K562 (cell line): Measurements from ENCODE around the gene SENP1. TPM values are rescaled to one million over a fixed set of nuclear protein-coding genes. Genes with fewer than 3 reads are reported as not detected.

Experiments used
- ARID2 ChIP-seq: fragments of 450-650 bp; IDR thresholded peaks from 2 replicates; pipeline ENCODE4 v1.6.1; 2017; ENCODE audit warnings: antibody characterized with exemption, mild to moderate bottlenecking
- ARNT ChIP-seq, 2 experiments: fragments of 450-650 bp; IDR thresholded peaks; 2 replicates each; pipeline ENCODE4 v1.6.1; 2016; ENCODE audit warnings: mild to moderate bottlenecking in 1 of 2
- BRCA1 ChIP-seq, 2 experiments: fragments of 450-650 bp in 1 of 2; sonication (generic) in 1 of 2; formaldehyde crosslinking in 1 of 2; IDR thresholded peaks; 2 replicates each; pipeline versions ENCODE4 v1.5.0 to v1.6.1; 2017 to 2020; ENCODE audit warnings: mild to moderate bottlenecking in 1 of 2, missing genetic modification reagents in 1 of 2
- CCNT2 ChIP-seq: IDR thresholded peaks from 2 replicates; pipeline ENCODE4 v1.6.1; 2011; ENCODE audit warnings: borderline replicate concordance, low read depth, mild to moderate bottlenecking, moderate library complexity, mixed read lengths, low read length; ENCODE audit not compliant: insufficient read length; ENCODE audit errors: extremely low read depth
- DACH1 ChIP-seq: fragments of 450-650 bp; IDR thresholded peaks from 2 replicates; pipeline ENCODE4 v1.6.1; 2018; ENCODE audit not compliant: partially characterized antibody
- GABPB1 ChIP-seq: sonication (generic); formaldehyde crosslinking; IDR thresholded peaks from 2 replicates; pipeline ENCODE4 v1.8.0; 2022; ENCODE audit warnings: mild to moderate bottlenecking, missing genetic modification reagents
- HDAC6 ChIP-seq: IDR thresholded peaks from 2 replicates; pipeline ENCODE4 v1.6.1; 2012; ENCODE audit warnings: low read depth, mild to moderate bottlenecking, control low read depth, inconsistent platforms, low read length, moderate library complexity
- HNRNPLL ChIP-seq: fragments of 200-400 bp; formaldehyde crosslinking; IDR thresholded peaks from 2 replicates; pipeline ENCODE4 v1.6.1; 2017; ENCODE audit warnings: low read length, low read depth, mild to moderate bottlenecking; ENCODE audit not compliant: poor library complexity, severe bottlenecking
- JUNB ChIP-seq: fragments of 450-650 bp; formaldehyde crosslinking; conservative IDR thresholded peaks from 2 replicates; pipeline ENCODE4 v1.4.0; 2020; ENCODE audit warnings: mild to moderate bottlenecking
- MBD2 ChIP-seq: sonication (generic); IDR thresholded peaks from 2 replicates; pipeline ENCODE4 v1.6.1; 2016; ENCODE audit warnings: low read depth, borderline replicate concordance
- MCM3 ChIP-seq: fragments of 450-650 bp; IDR thresholded peaks from 2 replicates; pipeline ENCODE4 v1.6.1; 2016
- NFE2 ChIP-seq: IDR thresholded peaks from 2 replicates; pipeline ENCODE4 v1.6.1; 2014; ENCODE audit warnings: antibody characterized with exemption, low read depth
- NR1H2 ChIP-seq: sonication (generic); formaldehyde crosslinking; IDR thresholded peaks from 2 replicates; pipeline ENCODE4 v1.4.0; 2020; ENCODE audit warnings: mild to moderate bottlenecking, missing genetic modification reagents
- NR2C1 ChIP-seq, 2 experiments: fragments of 450-650 bp; IDR thresholded peaks; 2 replicates each; pipeline ENCODE4 v1.6.1; 2017; ENCODE audit warnings: mild to moderate bottlenecking in 2 of 2, antibody characterized with exemption in 1 of 2, inconsistent platforms in 1 of 2, missing compliant biosample characterization in 1 of 2, missing genetic modification characterization in 1 of 2
- TEAD1 ChIP-seq, 2 experiments: fragments of 450-650 bp in 1 of 2; sonication (generic) in 1 of 2; formaldehyde crosslinking; IDR thresholded peaks; 2 replicates each; pipeline versions ENCODE4 v1.4.0 to v1.8.0; 2020 to 2022; ENCODE audit warnings: mild to moderate bottlenecking in 2 of 2, missing genetic modification reagents in 1 of 2
- ZNF282 ChIP-seq: sonication (generic); formaldehyde crosslinking; IDR thresholded peaks from 2 replicates; pipeline ENCODE4 v1.8.1; 2023; ENCODE audit warnings: missing genetic modification reagents
- polyA plus RNA-seq, 8 experiments: library from polyadenylated mRNA; depleted of rRNA in 4 of 8; stranded (reverse) in 5 of 8; unstranded in 3 of 8; fragments of >200 nt; fragmentation: Nextera tagmentation in 2 of 8; fragmentation: Illumina TruSeq in 1 of 8; extraction: Ambion mirVana in 2 of 8; extraction: Trizol in 1 of 8; gene quantifications; 2 replicates each; pipeline versions ENCODE4 v1.2.1 to v1.2.3, GENCODE V29; 2011 to 2014; ENCODE audit warnings: inconsistent platforms in 1 of 8, missing spikeins in 1 of 8
- total RNA-seq, 7 experiments: library from RNA; depleted of rRNA in 6 of 7; stranded (reverse); fragments of >200 nt in 6 of 7; fragmentation: Illumina TruSeq in 2 of 7; extraction: Trizol in 2 of 7; gene quantifications; 2 replicates each; pipeline versions ENCODE4 v1.2.1 to v1.2.3, GENCODE V29; 2011 to 2021; ENCODE audit warnings: low replicate concordance in 1 of 7
- TF ChIP-seq, protein P1 (sequence below): sonication (generic); formaldehyde crosslinking; IDR thresholded peaks from 2 replicates; pipeline ENCODE4 v1.8.0; 2022; ENCODE audit warnings: missing genetic modification reagents, mild to moderate bottlenecking, borderline replicate concordance
- TF ChIP-seq, protein P2 (sequence below): fragments of 250-450 bp; sonication (Bioruptor Pico); IDR thresholded peaks from 2 replicates; pipeline ENCODE4 v1.5.0; 2020; ENCODE audit warnings: mild to moderate bottlenecking
- TF ChIP-seq, protein P3 (sequence below): IDR thresholded peaks from 2 replicates; pipeline ENCODE4 v1.6.1; 2016; ENCODE audit warnings: missing genetic modification characterization, missing compliant biosample characterization
- TF ChIP-seq, protein P4 (sequence below): fragments of 250-450 bp; sonication (Bioruptor Pico); IDR thresholded peaks from 2 replicates; pipeline ENCODE4 v1.6.1; 2021; ENCODE audit warnings: mild to moderate bottlenecking
- TF ChIP-seq, protein P5 (sequence below): fragments of 450-650 bp; formaldehyde crosslinking; IDR thresholded peaks from 2 replicates; pipeline ENCODE4 v1.4.0; 2020; ENCODE audit warnings: mild to moderate bottlenecking

SENP1 gene
- total and polyA plus RNA-seq, 9 of the 15 experiments (the other 6 are each of a cell fraction or from before 2014, with no cell fraction given): 15.5 to 59.0 (median 36.3) TPM

DNA sequence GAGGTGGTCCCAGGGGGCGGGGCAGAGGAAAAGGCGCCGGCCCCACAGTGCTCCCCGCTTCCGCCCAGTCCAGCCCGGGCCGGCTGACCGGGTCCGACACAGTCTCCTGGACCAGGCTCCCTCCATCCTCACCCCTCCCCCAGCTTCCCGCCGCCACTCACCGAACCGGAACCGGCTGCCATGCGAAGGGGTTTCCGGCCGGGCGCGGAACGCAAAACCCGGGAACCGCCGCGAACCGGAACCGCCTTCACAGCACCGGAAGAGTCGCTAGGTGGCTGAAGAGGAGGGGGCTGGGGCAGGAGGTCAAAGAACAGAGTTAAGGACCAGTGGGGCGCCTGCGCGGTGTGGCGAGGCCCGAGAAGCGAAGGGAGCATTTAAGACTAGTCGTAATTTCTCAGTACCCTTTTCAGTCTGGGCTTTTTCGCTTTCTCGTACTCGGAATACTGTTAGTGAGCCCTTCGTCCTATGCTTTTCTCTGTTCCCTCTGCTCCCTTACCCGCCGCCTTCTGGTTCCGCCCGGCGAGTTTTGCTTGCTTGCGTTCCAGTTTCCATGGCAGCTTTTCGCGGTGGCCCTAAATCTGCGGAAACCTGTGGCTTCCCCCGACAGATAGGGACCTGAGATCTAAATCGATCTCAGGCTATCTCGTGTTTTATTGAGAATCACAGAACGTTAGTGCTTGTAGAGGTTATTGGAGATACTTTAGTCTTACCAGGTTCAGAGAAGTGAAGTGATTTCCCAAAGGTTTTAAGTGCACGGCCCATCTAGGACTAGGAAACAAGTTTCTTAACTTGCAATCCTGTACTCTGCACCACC lies at the start of gene SENP1 (continued):
- TF ChIP-seq, protein P1, sequence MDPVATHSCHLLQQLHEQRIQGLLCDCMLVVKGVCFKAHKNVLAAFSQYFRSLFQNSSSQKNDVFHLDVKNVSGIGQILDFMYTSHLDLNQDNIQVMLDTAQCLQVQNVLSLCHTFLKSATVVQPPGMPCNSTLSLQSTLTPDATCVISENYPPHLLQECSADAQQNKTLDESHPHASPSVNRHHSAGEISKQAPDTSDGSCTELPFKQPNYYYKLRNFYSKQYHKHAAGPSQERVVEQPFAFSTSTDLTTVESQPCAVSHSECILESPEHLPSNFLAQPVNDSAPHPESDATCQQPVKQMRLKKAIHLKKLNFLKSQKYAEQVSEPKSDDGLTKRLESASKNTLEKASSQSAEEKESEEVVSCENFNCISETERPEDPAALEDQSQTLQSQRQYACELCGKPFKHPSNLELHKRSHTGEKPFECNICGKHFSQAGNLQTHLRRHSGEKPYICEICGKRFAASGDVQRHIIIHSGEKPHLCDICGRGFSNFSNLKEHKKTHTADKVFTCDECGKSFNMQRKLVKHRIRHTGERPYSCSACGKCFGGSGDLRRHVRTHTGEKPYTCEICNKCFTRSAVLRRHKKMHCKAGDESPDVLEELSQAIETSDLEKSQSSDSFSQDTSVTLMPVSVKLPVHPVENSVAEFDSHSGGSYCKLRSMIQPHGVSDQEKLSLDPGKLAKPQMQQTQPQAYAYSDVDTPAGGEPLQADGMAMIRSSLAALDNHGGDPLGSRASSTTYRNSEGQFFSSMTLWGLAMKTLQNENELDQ (CRISPR knock-in tag): no peak
- no peak for TF ChIP-seq ZNF282 (CRISPR knock-in tag)
- TF ChIP-seq, protein P2, sequence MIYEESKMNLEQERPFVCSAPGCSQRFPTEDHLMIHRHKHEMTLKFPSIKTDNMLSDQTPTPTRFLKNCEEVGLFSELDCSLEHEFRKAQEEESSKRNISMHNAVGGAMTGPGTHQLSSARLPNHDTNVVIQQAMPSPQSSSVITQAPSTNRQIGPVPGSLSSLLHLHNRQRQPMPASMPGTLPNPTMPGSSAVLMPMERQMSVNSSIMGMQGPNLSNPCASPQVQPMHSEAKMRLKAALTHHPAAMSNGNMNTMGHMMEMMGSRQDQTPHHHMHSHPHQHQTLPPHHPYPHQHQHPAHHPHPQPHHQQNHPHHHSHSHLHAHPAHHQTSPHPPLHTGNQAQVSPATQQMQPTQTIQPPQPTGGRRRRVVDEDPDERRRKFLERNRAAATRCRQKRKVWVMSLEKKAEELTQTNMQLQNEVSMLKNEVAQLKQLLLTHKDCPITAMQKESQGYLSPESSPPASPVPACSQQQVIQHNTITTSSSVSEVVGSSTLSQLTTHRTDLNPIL (CRISPR knock-in tag): no peak
- TF ChIP-seq, protein P3, sequence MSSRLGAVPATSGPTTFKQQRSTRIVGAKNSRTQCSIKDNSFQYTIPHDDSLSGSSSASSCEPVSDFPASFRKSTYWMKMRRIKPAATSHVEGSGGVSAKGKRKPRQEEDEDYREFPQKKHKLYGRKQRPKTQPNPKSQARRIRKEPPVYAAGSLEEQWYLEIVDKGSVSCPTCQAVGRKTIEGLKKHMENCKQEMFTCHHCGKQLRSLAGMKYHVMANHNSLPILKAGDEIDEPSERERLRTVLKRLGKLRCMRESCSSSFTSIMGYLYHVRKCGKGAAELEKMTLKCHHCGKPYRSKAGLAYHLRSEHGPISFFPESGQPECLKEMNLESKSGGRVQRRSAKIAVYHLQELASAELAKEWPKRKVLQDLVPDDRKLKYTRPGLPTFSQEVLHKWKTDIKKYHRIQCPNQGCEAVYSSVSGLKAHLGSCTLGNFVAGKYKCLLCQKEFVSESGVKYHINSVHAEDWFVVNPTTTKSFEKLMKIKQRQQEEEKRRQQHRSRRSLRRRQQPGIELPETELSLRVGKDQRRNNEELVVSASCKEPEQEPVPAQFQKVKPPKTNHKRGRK (tag): no peak
- TF ChIP-seq JUNB: no peak
- peak; percentile 64; the same call in 1 of the 2 replicates for TF ChIP-seq MBD2
- peak in 1 of 2 experiments; percentile 82; a peak in 2 of 4 replicates for TF ChIP-seq ARNT (IDR thresholded peaks at IDR 0.05)
- TF ChIP-seq CCNT2: peak; percentile 60
- TF ChIP-seq, protein P4, sequence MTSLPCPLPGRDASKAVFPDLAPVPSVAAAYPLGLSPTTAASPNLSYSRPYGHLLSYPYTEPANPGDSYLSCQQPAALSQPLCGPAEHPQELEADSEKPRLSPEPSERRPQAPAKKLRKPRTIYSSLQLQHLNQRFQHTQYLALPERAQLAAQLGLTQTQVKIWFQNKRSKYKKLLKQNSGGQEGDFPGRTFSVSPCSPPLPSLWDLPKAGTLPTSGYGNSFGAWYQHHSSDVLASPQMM: no peak
- peak; percentile 96 for TF ChIP-seq NR2C1 (IDR thresholded peaks at IDR 0.05)
- TF ChIP-seq NR2C1 (tag; IDR thresholded peaks at IDR 0.05): peak; percentile 97
- TF ChIP-seq HDAC6: no peak
- peak; percentile 65 to 80; a peak in 3 of 4 replicates for TF ChIP-seq TEAD1 (CRISPR knock-in tag; IDR thresholded peaks at IDR 0.05)
- TF ChIP-seq, protein P5, sequence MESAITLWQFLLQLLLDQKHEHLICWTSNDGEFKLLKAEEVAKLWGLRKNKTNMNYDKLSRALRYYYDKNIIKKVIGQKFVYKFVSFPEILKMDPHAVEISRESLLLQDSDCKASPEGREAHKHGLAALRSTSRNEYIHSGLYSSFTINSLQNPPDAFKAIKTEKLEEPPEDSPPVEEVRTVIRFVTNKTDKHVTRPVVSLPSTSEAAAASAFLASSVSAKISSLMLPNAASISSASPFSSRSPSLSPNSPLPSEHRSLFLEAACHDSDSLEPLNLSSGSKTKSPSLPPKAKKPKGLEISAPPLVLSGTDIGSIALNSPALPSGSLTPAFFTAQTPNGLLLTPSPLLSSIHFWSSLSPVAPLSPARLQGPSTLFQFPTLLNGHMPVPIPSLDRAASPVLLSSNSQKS (CRISPR knock-in tag): no peak
- no peak for TF ChIP-seq DACH1
- TF ChIP-seq MCM3: no peak
- no peak; the same call in 1 of the 2 replicates for TF ChIP-seq NR1H2 (CRISPR knock-in tag)
- no peak for TF ChIP-seq HNRNPLL
- no peak for TF ChIP-seq NFE2
- TF ChIP-seq BRCA1 (IDR thresholded peaks at IDR 0.05): no peak
- no peak for TF ChIP-seq BRCA1 (CRISPR knock-in tag; IDR thresholded peaks at IDR 0.05)
- TF ChIP-seq GABPB1 (CRISPR knock-in tag): peak; percentile 97
- TF ChIP-seq ARID2: no peak
